C4-2B (cell line): ENCODE data around the gene RNF112.

Experiments used
- ZFX ChIP-seq: fragments of 450-650 bp; IDR thresholded peaks from 2 replicates; pipeline ENCODE4 v1.6.1; 2017
- TF ChIP-seq, protein P1 (sequence below): fragments of 450-650 bp; conservative IDR thresholded peaks from 2 replicates; pipeline ENCODE4 v1.5.1; 2017; ENCODE audit warnings: mild to moderate bottlenecking

- TF ChIP-seq, protein P1, sequence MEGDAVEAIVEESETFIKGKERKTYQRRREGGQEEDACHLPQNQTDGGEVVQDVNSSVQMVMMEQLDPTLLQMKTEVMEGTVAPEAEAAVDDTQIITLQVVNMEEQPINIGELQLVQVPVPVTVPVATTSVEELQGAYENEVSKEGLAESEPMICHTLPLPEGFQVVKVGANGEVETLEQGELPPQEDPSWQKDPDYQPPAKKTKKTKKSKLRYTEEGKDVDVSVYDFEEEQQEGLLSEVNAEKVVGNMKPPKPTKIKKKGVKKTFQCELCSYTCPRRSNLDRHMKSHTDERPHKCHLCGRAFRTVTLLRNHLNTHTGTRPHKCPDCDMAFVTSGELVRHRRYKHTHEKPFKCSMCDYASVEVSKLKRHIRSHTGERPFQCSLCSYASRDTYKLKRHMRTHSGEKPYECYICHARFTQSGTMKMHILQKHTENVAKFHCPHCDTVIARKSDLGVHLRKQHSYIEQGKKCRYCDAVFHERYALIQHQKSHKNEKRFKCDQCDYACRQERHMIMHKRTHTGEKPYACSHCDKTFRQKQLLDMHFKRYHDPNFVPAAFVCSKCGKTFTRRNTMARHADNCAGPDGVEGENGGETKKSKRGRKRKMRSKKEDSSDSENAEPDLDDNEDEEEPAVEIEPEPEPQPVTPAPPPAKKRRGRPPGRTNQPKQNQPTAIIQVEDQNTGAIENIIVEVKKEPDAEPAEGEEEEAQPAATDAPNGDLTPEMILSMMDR: no peak
- no peak for TF ChIP-seq ZFX
Observed at GRCh38 chr17:19440421-19440820, 29.4 kb downstream of the RNF112 start.
